ENCODE data around the gene CTIF.

Gene CTIF

GRCh38 chr18:48534364-48534763 is 4.5 kb upstream of the CTIF start:
- DNase-seq: no peak

GRCh38 chr18:48535956-48536355 is 2.9 kb upstream of the CTIF start:
- DNase-seq: no peak

GRCh38 chr18:48536516-48536915 is 2.3 kb upstream of the CTIF start:
- DNase-seq: no peak

- peak; percentile 52 for DNase-seq
These were observed 797 bp downstream of the CTIF start for GRCh38 chr18:48539406-48540250.

GRCh38 chr18:48540251-48541025 is 1.6 kb downstream of the CTIF start:
- DNase-seq: peak; percentile 39

GRCh38 chr18:48541026-48541746 is 2.4 kb downstream of the CTIF start:
- DNase-seq: peak; percentile 4

GRCh38 chr18:48541747-48542400 is 3.0 kb downstream of the CTIF start:
- DNase-seq: no peak

GRCh38 chr18:48542513-48543181 is 3.8 kb downstream of the CTIF start:
- DNase-seq: no peak

GRCh38 chr18:48543228-48543627 is 4.4 kb downstream of the CTIF start:
- no peak for DNase-seq

GRCh38 chr18:48544116-48544515 is 5.3 kb downstream of the CTIF start:
- no peak for DNase-seq

GRCh38 chr18:48544661-48545415 is 6.0 kb downstream of the CTIF start:
- DNase-seq: no peak

- peak; percentile 49 for DNase-seq
These were observed 7.0 kb downstream of the CTIF start for GRCh38 chr18:48545757-48546321.

GRCh38 chr18:48546396-48546795 is 7.6 kb downstream of the CTIF start:
- DNase-seq: no peak

GRCh38 chr18:48547531-48547981 is 8.7 kb downstream of the CTIF start:
- no peak for DNase-seq

GRCh38 chr18:48548011-48548771 is 9.4 kb downstream of the CTIF start:
- DNase-seq: no peak

GRCh38 chr18:48548921-48549320 is 10.1 kb downstream of the CTIF start:
- no peak for DNase-seq

GRCh38 chr18:48550101-48550729 is 11.4 kb downstream of the CTIF start:
- DNase-seq: no peak

GRCh38 chr18:48551100-48551499 is 12.3 kb downstream of the CTIF start:
- DNase-seq: no peak

GRCh38 chr18:48552130-48552529 is 13.3 kb downstream of the CTIF start:
- DNase-seq: no peak

- no peak for DNase-seq
These were observed 14.4 kb downstream of the CTIF start for GRCh38 chr18:48553236-48553635.
